AG09309 (cell line): Measurements from ENCODE around the gene ZNF740.
"Not testable (repeated sequence)": the region's sequence is repeated elsewhere in the genome, so short reads cannot be mapped to it uniquely, and the experiment has no call there.

ENCODE experiments used
- DNase-seq: peaks from one replicate; pipeline ENCODE4 v3.0.0-alpha.2; 2010; ENCODE audit warnings: low read depth
- H3K4me3 ChIP-seq: 2 replicates; pipeline ENCODE4 v1.5.1; 2011; ENCODE audit warnings: mild to moderate bottlenecking, low read depth, low read length, moderate library complexity; ENCODE audit not compliant: control insufficient read depth
- TF ChIP-seq, protein P1 (sequence below): IDR thresholded peaks from 2 replicates; pipeline ENCODE4 v1.5.1; 2011; ENCODE audit warnings: mild to moderate bottlenecking, low read depth, low read length, inconsistent platforms; ENCODE audit not compliant: insufficient read depth, control insufficient read depth; ENCODE audit errors: missing control alignments

Gene ZNF740

DNA sequence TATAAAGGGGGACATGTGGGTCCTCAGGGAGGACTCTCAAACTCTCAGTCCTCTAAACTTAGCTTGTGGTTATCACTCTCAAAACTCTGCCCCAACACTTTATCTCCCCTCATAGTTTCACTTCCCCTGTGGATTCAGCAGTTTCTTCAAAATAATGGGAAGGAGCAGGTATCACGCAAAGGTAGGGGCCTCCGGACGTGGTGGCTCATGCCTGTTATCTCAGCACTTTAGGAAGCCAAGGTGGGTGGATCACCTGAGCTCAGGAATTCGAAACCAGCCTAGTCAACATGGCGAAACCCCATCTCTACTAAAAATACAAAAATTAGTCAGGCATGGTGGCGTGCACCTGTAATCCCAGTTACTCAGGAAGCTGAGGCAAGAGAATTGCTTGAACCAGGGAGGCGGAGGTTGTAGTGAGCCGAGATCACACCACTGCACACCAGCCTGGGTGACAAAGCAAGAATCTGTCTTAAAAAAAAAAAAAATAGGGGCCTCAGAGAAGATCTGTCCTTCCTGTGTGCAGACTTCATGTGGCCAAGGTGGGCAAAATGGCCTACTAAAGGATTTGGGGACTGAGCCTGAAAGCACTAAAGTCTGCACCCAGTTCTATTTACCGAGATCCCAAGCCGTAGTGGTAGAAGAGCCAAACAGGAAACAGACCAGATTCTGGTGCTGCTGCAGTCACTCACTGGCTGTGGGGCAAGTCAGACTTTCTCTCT, 20.1 kb downstream of the ZNF740 start:
- TF ChIP-seq, protein P1, sequence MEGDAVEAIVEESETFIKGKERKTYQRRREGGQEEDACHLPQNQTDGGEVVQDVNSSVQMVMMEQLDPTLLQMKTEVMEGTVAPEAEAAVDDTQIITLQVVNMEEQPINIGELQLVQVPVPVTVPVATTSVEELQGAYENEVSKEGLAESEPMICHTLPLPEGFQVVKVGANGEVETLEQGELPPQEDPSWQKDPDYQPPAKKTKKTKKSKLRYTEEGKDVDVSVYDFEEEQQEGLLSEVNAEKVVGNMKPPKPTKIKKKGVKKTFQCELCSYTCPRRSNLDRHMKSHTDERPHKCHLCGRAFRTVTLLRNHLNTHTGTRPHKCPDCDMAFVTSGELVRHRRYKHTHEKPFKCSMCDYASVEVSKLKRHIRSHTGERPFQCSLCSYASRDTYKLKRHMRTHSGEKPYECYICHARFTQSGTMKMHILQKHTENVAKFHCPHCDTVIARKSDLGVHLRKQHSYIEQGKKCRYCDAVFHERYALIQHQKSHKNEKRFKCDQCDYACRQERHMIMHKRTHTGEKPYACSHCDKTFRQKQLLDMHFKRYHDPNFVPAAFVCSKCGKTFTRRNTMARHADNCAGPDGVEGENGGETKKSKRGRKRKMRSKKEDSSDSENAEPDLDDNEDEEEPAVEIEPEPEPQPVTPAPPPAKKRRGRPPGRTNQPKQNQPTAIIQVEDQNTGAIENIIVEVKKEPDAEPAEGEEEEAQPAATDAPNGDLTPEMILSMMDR: no peak
- H3K4me3 ChIP-seq: no peak overlapping the region
- DNase-seq: no peak

DNA sequence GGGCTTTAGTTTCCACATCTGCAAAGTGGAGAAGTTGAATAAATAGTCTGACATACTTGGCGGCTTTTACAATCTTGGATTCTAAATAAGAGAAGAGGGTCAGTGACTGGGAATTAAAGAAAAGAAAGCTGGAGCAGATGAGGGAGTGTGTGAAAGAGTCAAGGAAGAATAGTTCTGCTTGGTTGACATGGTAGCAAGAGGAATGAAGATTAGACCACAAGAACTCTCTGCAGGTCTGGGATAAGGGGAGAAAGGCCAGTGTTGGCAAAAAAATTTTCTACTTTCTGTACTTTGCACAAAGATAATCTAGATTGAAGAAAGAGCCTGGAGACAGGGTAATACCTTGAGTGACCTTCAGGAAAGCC, 20.6 kb downstream of the ZNF740 start:
- no peak for DNase-seq
- TF ChIP-seq, protein P1: no peak
- no peak overlapping the region for H3K4me3 ChIP-seq

DNA sequence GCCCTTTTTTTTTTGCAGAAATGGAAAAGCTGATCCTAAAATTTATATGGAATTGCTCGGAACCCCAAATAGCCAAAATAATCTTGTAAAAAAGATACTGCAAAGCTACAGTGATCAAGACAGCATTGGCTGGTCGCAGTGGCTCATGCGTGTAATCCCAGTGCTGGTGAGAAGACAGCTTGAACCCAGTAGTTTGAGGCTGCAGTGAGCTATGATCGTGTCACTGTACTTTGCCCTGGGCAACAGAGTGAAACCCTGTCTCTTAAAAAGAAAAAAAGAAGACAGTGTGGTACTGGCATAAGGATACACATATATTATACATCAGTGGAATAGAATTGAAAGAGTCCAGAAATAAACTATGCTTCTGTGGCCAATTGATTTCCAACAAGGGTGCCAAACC, 21.1 kb downstream of the ZNF740 start:
- H3K4me3 ChIP-seq: no peak overlapping the region
- TF ChIP-seq, protein P1: no peak

DNA sequence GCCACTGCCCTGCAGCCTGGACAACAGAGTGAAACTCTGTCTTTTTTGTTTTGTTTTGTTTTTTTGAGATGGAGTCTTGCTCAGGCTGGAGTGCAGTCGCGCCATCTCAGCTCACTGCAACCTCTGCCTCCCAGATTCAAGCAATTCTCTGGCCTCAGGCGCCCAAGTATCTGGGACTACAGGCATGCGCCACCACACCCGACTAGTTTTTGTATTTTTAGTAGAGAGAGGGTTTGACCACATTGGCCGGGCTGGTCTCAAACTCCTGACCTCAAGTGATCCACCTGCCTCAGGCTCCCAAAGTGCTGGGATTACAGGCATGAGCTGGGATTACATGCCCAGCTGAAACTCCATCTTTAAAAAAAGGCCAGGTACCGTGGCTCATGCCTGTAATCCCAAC, 21.8 kb downstream of the ZNF740 start:
- DNase-seq, H3K4me3 ChIP-seq: not testable (repeated sequence)

More for the DNA sequence above, 21.1 kb downstream of the ZNF740 start:
- DNase-seq: no peak

DNA sequence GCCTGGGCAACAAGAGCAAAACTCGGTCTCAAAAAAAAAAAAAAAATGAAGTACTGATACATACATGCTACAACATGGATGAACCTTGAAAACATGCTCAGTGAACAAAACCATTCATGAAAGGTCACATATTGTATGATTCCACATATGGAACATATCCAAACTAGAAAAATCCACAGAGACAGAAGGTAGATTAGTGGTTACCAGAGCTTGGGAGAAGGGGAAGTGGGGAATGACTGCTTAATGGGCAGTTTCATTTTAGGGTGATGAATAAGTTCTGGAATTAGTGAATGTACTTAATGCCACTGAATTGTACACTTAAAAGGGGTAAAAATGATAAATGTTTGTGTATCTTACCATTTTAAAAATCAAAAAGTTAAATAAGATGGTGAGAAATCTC, 23.8 kb downstream of the ZNF740 start:
- no peak for DNase-seq
- no peak overlapping the region for H3K4me3 ChIP-seq
- TF ChIP-seq, protein P1: no peak

DNA sequence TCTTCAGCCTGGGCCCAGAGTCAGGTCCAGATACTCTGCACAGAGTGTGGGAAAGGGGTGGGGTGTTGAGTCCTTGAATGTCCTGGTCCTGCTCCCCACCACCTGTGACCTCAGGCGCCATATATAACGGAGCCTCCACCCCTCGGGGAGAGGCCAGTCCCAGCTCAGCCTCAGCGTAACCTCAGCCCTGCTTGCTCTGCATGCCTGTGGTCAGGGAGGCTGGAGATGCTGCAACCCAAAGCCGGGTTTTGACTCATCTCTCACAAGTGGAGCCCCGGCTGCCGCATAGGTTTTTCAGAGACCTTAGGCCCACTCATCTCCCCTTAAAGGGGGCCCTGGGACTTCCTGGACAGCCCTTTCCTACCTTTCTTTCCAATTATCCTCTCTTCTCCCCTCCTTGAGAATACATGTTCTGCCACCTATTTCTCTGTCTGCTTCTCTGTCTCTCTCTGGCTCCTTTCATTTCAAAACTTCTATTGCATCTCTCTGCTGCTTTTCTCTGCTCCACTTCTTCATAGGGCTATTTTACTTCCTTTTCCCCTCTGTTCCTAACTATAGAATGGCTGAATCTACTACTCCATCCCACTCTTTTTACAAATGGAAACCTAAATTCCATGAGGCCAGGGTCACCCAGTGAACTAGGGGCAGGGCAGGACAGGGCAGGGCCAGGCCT, 25.4 kb downstream of the ZNF740 start:
- TF ChIP-seq, protein P1: no peak
- H3K4me3 ChIP-seq: no peak overlapping the region
- DNase-seq: no peak

DNA sequence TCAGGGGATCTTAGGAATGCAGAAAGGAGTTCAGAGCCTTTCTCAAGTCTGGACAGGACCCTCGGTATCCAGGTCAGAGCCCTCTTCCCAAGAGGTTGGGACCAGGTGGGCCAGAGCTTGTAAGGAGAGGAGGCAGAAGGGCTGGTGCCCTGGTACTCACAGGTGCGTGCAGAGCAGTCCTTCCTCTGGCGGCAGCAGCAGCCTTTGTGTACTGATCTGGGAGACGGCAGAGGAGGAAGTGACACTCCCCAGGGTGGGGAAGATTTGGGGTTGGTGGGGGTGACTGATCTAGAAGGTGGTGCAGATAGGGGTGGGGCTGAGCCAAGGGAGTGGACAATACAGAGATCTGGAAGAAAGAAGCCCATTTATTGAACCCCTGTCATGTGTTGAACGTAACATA, 26.5 kb downstream of the ZNF740 start, which contains the start of gene ITGB7:
ITGB7 (minus strand) TSS at position 210 of the 400 bp plus-strand sequence. CDS start 6,808 bp downstream, outside the sequence.
- no peak for DNase-seq
- no peak within 1 kb of the TSS for H3K4me3 ChIP-seq
- TF ChIP-seq, protein P1: no peak
